A549 (cell line): ENCODE results near the gene FOXP1. TPM values are rescaled to one million over a fixed set of nuclear protein-coding genes. Genes with fewer than 3 reads are reported as not detected.
A peak's percentile ranks its signal among the peaks of the same experiment; 100 is the strongest.

Experiments
- ATAC-seq, 2 experiments: fragments of 200-7000 bp in 1 of 2; fragments of >200 bp in 1 of 2; cut with Nextera tagmentation in 1 of 2; cut with Tn5 transposase in 1 of 2; 3 replicates each; pipeline versions ENCODE4 v1.8.0 to v1.9.1; 2018 to 2020; ENCODE audit warnings: mild to moderate bottlenecking in 1 of 2, moderate library complexity in 1 of 2
- CTCF ChIA-PET: fragments of 300-600 bp; sonication (Branson Sonifier 250); formaldehyde crosslinking; extraction: SDS; loops from one replicate; lab custom pipeline; 2021; ENCODE audit warnings: antibody characterized with exemption, inconsistent platforms; lab: Yijun Ruan, JAX
- POLR2A ChIA-PET: fragments of 350-600 bp; formaldehyde crosslinking; extraction: SDS; loops from one replicate; lab custom pipeline; 2021; ENCODE audit warnings: antibody characterized with exemption, inconsistent platforms; lab: Yijun Ruan, JAX
- DNase-seq, 2 experiments: peaks; one replicate each; pipeline versions ENCODE4 v3.0.0 to v3.0.0-alpha.2; 2011 to 2016; ENCODE audit warnings: low read depth in 1 of 2, low spot score in 1 of 2
- FAIRE-seq: peaks from 2 replicates; lab custom pipeline; 2011; peaks lifted over from hg19 to GRCh38; lab: Jason Lieb, UNC
- H3K27ac ChIP-seq, 2 experiments: fragments of >200 bp; sonication (Bioruptor Twin); formaldehyde crosslinking; 3 replicates each; pipeline ENCODE4 v1.5.1; 2016 to 2017
- H3K4me1 ChIP-seq: fragments of >200 bp; sonication (Bioruptor Twin); formaldehyde crosslinking; 3 replicates; pipeline ENCODE4 v1.6.1; 2016
- H3K4me2 ChIP-seq: fragments of >200 bp; sonication (Bioruptor Twin); formaldehyde crosslinking; 3 replicates; pipeline ENCODE4 v1.6.1; 2016
- H3K4me3 ChIP-seq: fragments of >200 bp; sonication (Bioruptor Twin); formaldehyde crosslinking; 3 replicates; pipeline ENCODE4 v1.5.1; 2016
- H3K9me3 ChIP-seq: fragments of >200 bp; sonication (Bioruptor Twin); formaldehyde crosslinking; 3 replicates; pipeline ENCODE4 v1.6.1; 2016
- BHLHE40 ChIP-seq: IDR thresholded peaks from 2 replicates; pipeline ENCODE4 v1.6.1; 2012; ENCODE audit warnings: low read depth, low read length, inconsistent platforms
- CBX2 ChIP-seq: fragments of 200-600 bp; sonication (generic); IDR thresholded peaks from 2 replicates; pipeline ENCODE4 v1.6.1; 2016; ENCODE audit warnings: low read depth, mild to moderate bottlenecking, borderline replicate concordance
- CBX8 ChIP-seq: fragments of 200-600 bp; sonication (generic); IDR thresholded peaks from 2 replicates; pipeline ENCODE4 v1.6.1; 2016
- CHD2 ChIP-seq: fragments of 150-350 bp; IDR thresholded peaks from 2 replicates; pipeline ENCODE4 v1.6.1; 2014; ENCODE audit warnings: low read length; ENCODE audit not compliant: partially characterized antibody
- EHF ChIP-seq: fragments of 250-450 bp; sonication (Bioruptor Pico); IDR thresholded peaks from 2 replicates; pipeline ENCODE4 v1.5.0; 2020; ENCODE audit warnings: mild to moderate bottlenecking
- EHMT2 ChIP-seq: fragments of 200-600 bp; sonication (generic); IDR thresholded peaks from 2 replicates; pipeline ENCODE4 v1.6.1; 2016; ENCODE audit warnings: antibody characterized with exemption, low read depth, mild to moderate bottlenecking, moderate library complexity
- ELK1 ChIP-seq: fragments of 150-350 bp; IDR thresholded peaks from 2 replicates; pipeline ENCODE4 v1.6.1; 2014; ENCODE audit warnings: low read depth, mild to moderate bottlenecking, low read length
- FOSB ChIP-seq: fragments of 250-450 bp; sonication (Bioruptor Pico); IDR thresholded peaks from 2 replicates; pipeline ENCODE4 v1.5.0; 2020; ENCODE audit warnings: mild to moderate bottlenecking, moderate library complexity
- FOSL2 ChIP-seq, 2 experiments: fragments of 450-650 bp in 1 of 2; fragments of >200 bp in 1 of 2; sonication (Bioruptor Twin) in 1 of 2; formaldehyde crosslinking; IDR thresholded peaks; 2 replicates each; pipeline versions ENCODE4 v1.5.0 to v1.6.1; 2016 to 2020; ENCODE audit warnings: mild to moderate bottlenecking in 1 of 2, moderate library complexity in 1 of 2
- FOXS1 ChIP-seq: fragments of 250-450 bp; sonication (Bioruptor Pico); IDR thresholded peaks from 2 replicates; pipeline ENCODE4 v1.5.0; 2020; ENCODE audit warnings: mild to moderate bottlenecking, moderate library complexity
- HES2 ChIP-seq: fragments of >200 bp; sonication (Bioruptor Twin); formaldehyde crosslinking; IDR thresholded peaks from 2 replicates; pipeline ENCODE4 v1.6.1; 2016
- HMGXB4 ChIP-seq: fragments of 250-450 bp; sonication (Bioruptor Pico); IDR thresholded peaks from 2 replicates; pipeline ENCODE4 v1.5.0; 2021; ENCODE audit warnings: mild to moderate bottlenecking, moderate library complexity, borderline replicate concordance
- HOXB5 ChIP-seq: fragments of 250-450 bp; sonication (Bioruptor Pico); IDR thresholded peaks from 2 replicates; pipeline ENCODE4 v1.5.0; 2020; ENCODE audit warnings: mild to moderate bottlenecking, moderate library complexity
- JUNB ChIP-seq: fragments of >200 bp; sonication (Bioruptor Twin); formaldehyde crosslinking; IDR thresholded peaks from 2 replicates; pipeline ENCODE4 v1.6.1; 2016
- KDM5A ChIP-seq: fragments of 200-600 bp; sonication (generic); IDR thresholded peaks from 2 replicates; pipeline ENCODE4 v1.6.1; 2016; ENCODE audit warnings: antibody characterized with exemption, mild to moderate bottlenecking
- MAX ChIP-seq: IDR thresholded peaks from 2 replicates; pipeline ENCODE4 v1.6.1; 2012
- MAZ ChIP-seq: fragments of 150-350 bp; IDR thresholded peaks from 2 replicates; pipeline ENCODE4 v1.6.1; 2014; ENCODE audit warnings: antibody characterized with exemption, low read depth, low read length, borderline replicate concordance
- NPAS2 ChIP-seq: fragments of 250-450 bp; sonication (Bioruptor Pico); IDR thresholded peaks from 2 replicates; pipeline ENCODE4 v1.8.0; 2022; ENCODE audit warnings: mild to moderate bottlenecking, moderate library complexity, borderline replicate concordance
- PHF8 ChIP-seq: fragments of 200-600 bp; sonication (generic); IDR thresholded peaks from 2 replicates; pipeline ENCODE4 v1.6.1; 2016; ENCODE audit warnings: low read depth, mild to moderate bottlenecking, antibody characterized with exemption, moderate library complexity, borderline replicate concordance
- POLR2A ChIP-seq: IDR thresholded peaks from 2 replicates; pipeline ENCODE4 v1.6.1; 2012; ENCODE audit warnings: mild to moderate bottlenecking, low read length
- RAD21 ChIP-seq, 2 experiments: fragments of >200 bp in 1 of 2; sonication (Bioruptor Twin) in 1 of 2; formaldehyde crosslinking in 1 of 2; IDR thresholded peaks in 1 of 2; conservative IDR thresholded peaks in 1 of 2; 2 replicates in 1 of 2; 3 replicates in 1 of 2; pipeline ENCODE4 v1.6.1; 2012 to 2018; ENCODE audit warnings: inconsistent platforms in 1 of 2
- RNF2 ChIP-seq: fragments of 200-600 bp; sonication (generic); IDR thresholded peaks from 2 replicates; pipeline ENCODE4 v1.6.1; 2016; ENCODE audit warnings: low read depth, mild to moderate bottlenecking, antibody characterized with exemption, moderate library complexity, borderline replicate concordance
- SMC3 ChIP-seq: fragments of >200 bp; sonication (Bioruptor Twin); formaldehyde crosslinking; IDR thresholded peaks from 3 replicates; pipeline ENCODE4 v1.6.1; 2018; ENCODE audit warnings: inconsistent platforms
- SREBF2 ChIP-seq: fragments of 450-650 bp; IDR thresholded peaks from 2 replicates; pipeline ENCODE4 v1.6.1; 2014; ENCODE audit warnings: mild to moderate bottlenecking, moderate library complexity
- USF2 ChIP-seq: fragments of 450-650 bp; IDR thresholded peaks from 2 replicates; pipeline ENCODE4 v1.6.1; 2014; ENCODE audit warnings: antibody characterized with exemption
- ZC3H11A ChIP-seq: fragments of 450-650 bp; IDR thresholded peaks from 2 replicates; pipeline ENCODE4 v1.6.1; 2014; ENCODE audit warnings: antibody characterized with exemption, mild to moderate bottlenecking
- ZFP36 ChIP-seq: fragments of 450-650 bp; IDR thresholded peaks from 2 replicates; pipeline ENCODE4 v1.6.1; 2014; ENCODE audit warnings: borderline replicate concordance; ENCODE audit not compliant: partially characterized antibody
- ZNF302 ChIP-seq: fragments of 250-450 bp; sonication (Bioruptor Pico); IDR thresholded peaks from 2 replicates; pipeline ENCODE4 v1.9.0; 2021; ENCODE audit warnings: inconsistent platforms, mild to moderate bottlenecking, moderate library complexity
- ZSCAN20 ChIP-seq: fragments of 250-450 bp; sonication (Bioruptor Pico); IDR thresholded peaks from 2 replicates; pipeline ENCODE4 v1.8.0; 2022; ENCODE audit warnings: mild to moderate bottlenecking, moderate library complexity
- WGBS: methylation state at CpG from one replicate; pipeline ENCODE4 v1.1.6; 2017; ENCODE audit errors: missing lambda C conversion rate; 5-methylcytosine and 5-hydroxymethylcytosine counted together
- polyA plus RNA-seq, 4 experiments: library from polyadenylated mRNA; depleted of rRNA in 3 of 4; stranded (reverse); fragments of >200 nt; fragmentation: RNase III in 1 of 4; extraction: RNeasy Plus Mini Kit Qiagen cat#74134 plus additional on column Dnase treatment in 1 of 4; gene quantifications; 2 replicates in 3 of 4; 3 replicates in 1 of 4; pipeline ENCODE4 v1.2.3, GENCODE V29; 2011 to 2017

Gene FOXP1
- polyA plus RNA-seq, 2 of the 4 experiments (the other 2 are of a cell fraction): 12.8 to 13.9 TPM

- Histone ChIP-seq H3K4me3 (no peak overlapping the region), H3K4me2 (no peak overlapping the region), H3K27ac (no peak overlapping the region), H3K9me3 (no peaks in the 10 kb centered on the region), H3K4me1 (0 out of 3 replicates have a peak, but pooled peaks cover 3% of the 10 kb centered on the region)
- no peak for TF ChIP-seq CBX2
- TF ChIP-seq EHMT2: no peak
- TF ChIP-seq FOXS1 (CRISPR knock-in tag): no peak
- TF ChIP-seq JUNB: no peak
- TF ChIP-seq MAX: no peak
- TF ChIP-seq HOXB5 (CRISPR knock-in tag): no peak
- no peak for TF ChIP-seq ZFP36
- WGBS: 89% methylated on average over 6 of the region's 6 CpGs
- ATAC-seq: no peak
- POLR2A ChIA-PET: no interaction called here
- no peak for DNase-seq
- FAIRE-seq: no peak
- CTCF ChIA-PET: no interaction called here
Observed at GRCh38 chr3:71227270-71227661, 356.3 kb downstream of the FOXP1 start.

- TF ChIP-seq SMC3 (no peak), KDM5A (no peak), FOSL2 (IDR thresholded peaks at IDR 0.05) (no peak), FOSL2 (CRISPR knock-in tag; IDR thresholded peaks at IDR 0.05) (no peak), ELK1 (no peak), BHLHE40 (no peak), HES2 (no peak), ZSCAN20 (no peak), PHF8 (no peak), POLR2A (no peak), MAZ (no peak)
- Histone ChIP-seq H3K27ac (0 out of 6 replicates have a peak overlapping the region, but pooled peaks of 1 of the 2 experiments have one; percentile 8), H3K4me3 (no peak overlapping the region), H3K4me1 (0 out of 3 replicates have a peak, but pooled peaks cover 3% of the 10 kb centered on the region), H3K9me3 (no peaks in the 10 kb centered on the region), H3K4me2 (no peak overlapping the region)
- ATAC-seq (no peak), FAIRE-seq (no peak), DNase-seq (no peak)
- 89% methylated on average over 21 of the region's 21 CpGs for WGBS
- CTCF ChIA-PET: interaction anchor here (1.6 kb wide), 1 partner anchor 12 kb away, joined by 4 read pairs; no protein-coding TSS in a partner anchor
- POLR2A ChIA-PET: no interaction called here
Observed at GRCh38 chr3:71226565-71227269, 356.8 kb downstream of the FOXP1 start.

- 69% methylated on average over 4 of the region's 4 CpGs for WGBS
- Histone ChIP-seq H3K27ac (0 out of 6 replicates have a peak overlapping the region, but pooled peaks of 1 of the 2 experiments have one; percentile 8), H3K4me1 (0 out of 3 replicates have a peak, but pooled peaks cover 3% of the 10 kb centered on the region), H3K4me2 (no peak overlapping the region), H3K4me3 (no peak overlapping the region), H3K9me3 (no peaks in the 10 kb centered on the region)
- DNase-seq (no peak), FAIRE-seq (no peak), ATAC-seq (no peak)
- ChIA-PET POLR2A (no interaction called here), CTCF (interaction anchor here (0.8 to 1.6 kb wide), 2 partner anchors 12 to 16 kb away, joined by 3 to 4 read pairs; no protein-coding TSS in a partner anchor)
- TF ChIP-seq ZSCAN20: no peak
- TF ChIP-seq CBX8: no peak
- no peak for TF ChIP-seq SMC3
- TF ChIP-seq RAD21 (conservative IDR thresholded peaks at IDR 0.05 in 1 of 2, IDR thresholded peaks at IDR 0.05 in 1 of 2): no peak
- no peak for TF ChIP-seq HMGXB4 (CRISPR knock-in tag)
- no peak for TF ChIP-seq ZFP36
- TF ChIP-seq EHF: no peak
- no peak for TF ChIP-seq CHD2
- TF ChIP-seq FOSB (CRISPR knock-in tag): no peak
- TF ChIP-seq ZC3H11A: no peak
- TF ChIP-seq SREBF2: no peak
- TF ChIP-seq NPAS2 (CRISPR knock-in tag): no peak
- TF ChIP-seq USF2: no peak
- TF ChIP-seq RNF2: no peak
- TF ChIP-seq ZNF302 (CRISPR knock-in tag): no peak
Observed at GRCh38 chr3:71225951-71226564, 357.5 kb downstream of the FOXP1 start.
